ENCODE measurements around the gene CCDC127. TPM values are rescaled to one million over a fixed set of nuclear protein-coding genes. Genes with fewer than 3 reads are reported as not detected.

Gene CCDC127
- total and polyA plus RNA-seq, 7 donors = 4.1 to 11.2 (median 7.0) TPM

GRCh38 chr5:170971-171800, 46.8 kb downstream of the CCDC127 start:
- no peak for TF ChIP-seq CTCF (IDR thresholded peaks at IDR 0.05)
- 47 to 54% (median 49%) methylated on average over 37 of the region's 37 CpGs for WGBS, 3 donors
- intact Hi-C loops (cut with DNase I) = no loop called here
- peaks cover 0 to 12% (median 0%) of the 10 kb centered on the region in 3 donors for H3K27me3 ChIP-seq (ENCODE audit: insufficient read depth in 3 of 3, low read length in 2 of 3)
- H3K27ac ChIP-seq = no peak overlapping the region
- no peaks in the 10 kb centered on the region for H3K9me3 ChIP-seq
- peak in 2 of 4 donors; percentile 30 to 40 for ATAC-seq
- H3K4me1 ChIP-seq = no peaks in the 10 kb centered on the region
- H3K4me3 ChIP-seq = no peak overlapping the region
- H3K36me3 ChIP-seq (ENCODE audit: insufficient read depth in 1 of 2, low read depth in 1 of 2) = no peaks in the 10 kb centered on the region
- DNase-seq = peak; percentile 28 to 50

- no peaks in the 10 kb centered on the region for H3K36me3 ChIP-seq (ENCODE audit: insufficient read depth in 1 of 2, low read depth in 1 of 2)
- intact Hi-C loops (cut with DNase I) = no loop called here
- H3K27ac ChIP-seq = no peak overlapping the region
- ATAC-seq (no peak), DNase-seq (no peak)
- 72 to 80% (median 76%) methylated on average over 12 of the region's 12 CpGs for WGBS, 3 donors
- peaks cover 0 to 12% (median 0%) of the 10 kb centered on the region in 3 donors for H3K27me3 ChIP-seq (ENCODE audit: insufficient read depth in 3 of 3, low read length in 2 of 3)
- no peaks in the 10 kb centered on the region for H3K4me1 ChIP-seq
- H3K9me3 ChIP-seq = no peaks in the 10 kb centered on the region
- H3K4me3 ChIP-seq = no peak overlapping the region
- TF ChIP-seq CTCF (IDR thresholded peaks at IDR 0.05) = no peak
Measured at GRCh38 chr5:169728-170094, 48.2 kb downstream of the CCDC127 start.

- H3K27ac ChIP-seq = no peak overlapping the region
- no peaks in the 10 kb centered on the region for H3K36me3 ChIP-seq (ENCODE audit: insufficient read depth in 1 of 2, low read depth in 1 of 2)
- WGBS, 3 donors = 59 to 63% (median 60%) methylated on average over 32 of the region's 32 CpGs
- no peak for TF ChIP-seq CTCF (IDR thresholded peaks at IDR 0.05)
- ATAC-seq (peak in 3 of 4 donors; percentile 38 to 58 (median 48)), DNase-seq (peak; percentile 65 to 71)
- intact Hi-C loops (cut with DNase I) = no loop called here
- peaks cover 0 to 12% (median 0%) of the 10 kb centered on the region in 3 donors for H3K27me3 ChIP-seq (ENCODE audit: insufficient read depth in 3 of 3, low read length in 2 of 3)
- H3K9me3 ChIP-seq = no peaks in the 10 kb centered on the region
- no peak overlapping the region for H3K4me3 ChIP-seq
- H3K4me1 ChIP-seq = no peaks in the 10 kb centered on the region
Measured at GRCh38 chr5:169071-169727, 48.8 kb downstream of the CCDC127 start.

- Histone ChIP-seq H3K27ac (no peak overlapping the region), H3K4me1 (no peaks in the 10 kb centered on the region), H3K4me3 (no peak overlapping the region), H3K9me3 (no peaks in the 10 kb centered on the region), H3K36me3 (ENCODE audit: insufficient read depth in 1 of 2, low read depth in 1 of 2) (no peaks in the 10 kb centered on the region), H3K27me3 (ENCODE audit: insufficient read depth in 3 of 3, low read length in 2 of 3) (peaks cover 0 to 11% (median 0%) of the 10 kb centered on the region in 3 donors)
- intact Hi-C loops (cut with DNase I) = no loop called here
- 68 to 75% (median 71%) methylated on average over 18 of the region's 18 CpGs for WGBS, 3 donors
- TF ChIP-seq CTCF (IDR thresholded peaks at IDR 0.05) = no peak
- peak; percentile 8 to 11 for DNase-seq
- ATAC-seq = no peak
Measured at GRCh38 chr5:167982-168660, 49.8 kb downstream of the CCDC127 start.
